ENCODE measurements around the gene ADGRB2.

ADGRB2 gene

GRCh38 chr1:31763671-31764311 is 349 bp downstream of the ADGRB2 start:
- no peak for FAIRE-seq

GRCh38 chr1:31762726-31763670 is 1.1 kb downstream of the ADGRB2 start:
- FAIRE-seq, result no peak

- FAIRE-seq, result no peak
These were observed 1.8 kb downstream of the ADGRB2 start for GRCh38 chr1:31762323-31762722.

- no peak for FAIRE-seq
These were observed 2.3 kb downstream of the ADGRB2 start for GRCh38 chr1:31761883-31762282.

GRCh38 chr1:31760471-31761470 is 3.4 kb downstream of the ADGRB2 start:
- no peak for FAIRE-seq

- FAIRE-seq, result no peak
These were observed 4.7 kb downstream of the ADGRB2 start for GRCh38 chr1:31759298-31760023.

GRCh38 chr1:31758823-31759222 is 5.3 kb downstream of the ADGRB2 start:
- no peak for FAIRE-seq

- FAIRE-seq, result no peak
These were observed 6.2 kb downstream of the ADGRB2 start for GRCh38 chr1:31757989-31758388.

GRCh38 chr1:31757204-31757679 is 6.9 kb downstream of the ADGRB2 start:
- no peak for FAIRE-seq

GRCh38 chr1:31756578-31756977 is 7.6 kb downstream of the ADGRB2 start:
- FAIRE-seq, result no peak

GRCh38 chr1:31755850-31756492 is 8.2 kb downstream of the ADGRB2 start:
- no peak for FAIRE-seq

- FAIRE-seq, result no peak
These were observed 8.9 kb downstream of the ADGRB2 start for GRCh38 chr1:31755197-31755611.

- FAIRE-seq, result no peak
These were observed 9.7 kb downstream of the ADGRB2 start for GRCh38 chr1:31754397-31754796.

GRCh38 chr1:31753707-31754349 is 10.3 kb downstream of the ADGRB2 start:
- FAIRE-seq, result no peak

- FAIRE-seq, result no peak
These were observed 11.1 kb downstream of the ADGRB2 start for GRCh38 chr1:31752952-31753475.

GRCh38 chr1:31752258-31752657 is 11.9 kb downstream of the ADGRB2 start:
- no peak for FAIRE-seq

GRCh38 chr1:31751822-31752241 is 12.3 kb downstream of the ADGRB2 start:
- no peak for FAIRE-seq

GRCh38 chr1:31750858-31751510 is 13.2 kb downstream of the ADGRB2 start:
- no peak for FAIRE-seq

GRCh38 chr1:31749785-31750735 is 14.1 kb downstream of the ADGRB2 start:
- no peak for FAIRE-seq

All from TTC549 (cell line).